Gastroesophageal sphincter (tissue), 4 donors: ENCODE results near the gene TBC1D23. TPM values are rescaled to one million over a fixed set of nuclear protein-coding genes. Genes with fewer than 3 reads are reported as not detected.

Source experiments
- ATAC-seq: fragments of 150-250 bp; one replicate; pipeline ENCODE4 v1.9.1; 2016; ENCODE audit warnings: mild to moderate bottlenecking, moderate library complexity
- H3K27ac ChIP-seq, 4 donors: fragments of 200-600 bp; sonication (generic) in 3 of 4; 1 replicate in 3 of 4; 2 replicates in 1 of 4; pipeline ENCODE4 v1.5.1; 2016 to 2019
- H3K27me3 ChIP-seq: fragments of 200-600 bp; sonication (generic); one replicate; pipeline ENCODE4 v1.5.1; 2019
- H3K36me3 ChIP-seq, 2 donors: fragments of 200-600 bp; sonication (generic); one replicate each; pipeline ENCODE4 v1.5.1; 2019; ENCODE audit warnings: control low read depth in 1 of 2
- H3K4me1 ChIP-seq, 3 donors: fragments of 200-600 bp; sonication (generic); 1 replicate in 2 of 3; 2 replicates in 1 of 3; pipeline ENCODE4 v1.5.1; 2016 to 2019; ENCODE audit warnings: control low read depth in 2 of 3
- H3K4me3 ChIP-seq, 2 donors: fragments of 200-600 bp; sonication (generic); one replicate each; pipeline ENCODE4 v1.5.1; 2019; ENCODE audit warnings: mild to moderate bottlenecking in 1 of 2, moderate library complexity in 1 of 2
- H3K9me3 ChIP-seq, 3 donors: fragments of 200-600 bp; sonication (generic); one replicate each; pipeline ENCODE4 v1.5.1; 2017 to 2019; ENCODE audit warnings: control low read depth in 2 of 3
- EP300 ChIP-seq: sonication (generic); formaldehyde crosslinking; IDR thresholded peaks from one replicate; pipeline ENCODE4 v1.6.1; 2017; ENCODE audit warnings: antibody characterized with exemption, mild to moderate bottlenecking
- POLR2A ChIP-seq, 2 donors: fragments of 450-650 bp; IDR thresholded peaks; one replicate each; pipeline ENCODE4 v1.6.1; 2017; ENCODE audit warnings: antibody characterized with exemption in 2 of 2, mild to moderate bottlenecking in 2 of 2, moderate library complexity in 1 of 2
- POLR2AphosphoS5 ChIP-seq: sonication (generic); formaldehyde crosslinking; IDR thresholded peaks from one replicate; pipeline ENCODE4 v1.6.1; 2017; ENCODE audit warnings: antibody characterized with exemption
- WGBS, 2 donors: methylation state at CpG; one replicate each; pipeline ENCODE4 v1.1.5; 2018; ENCODE audit warnings: low coverage in 1 of 2; 5-methylcytosine and 5-hydroxymethylcytosine counted together
- total RNA-seq, 4 donors: library from RNA; depleted of rRNA; stranded (reverse); fragments of >200 nt; gene quantifications; one replicate each; pipeline ENCODE4 v1.1.0, GENCODE V29; 2016
- TF ChIP-seq, protein P1 (sequence below), 4 experiments: fragments of 200-600 bp in 2 of 4; fragments of 450-650 bp in 2 of 4; sonication (generic) in 1 of 4; IDR thresholded peaks; one replicate each; pipeline ENCODE4 v1.5.1; 2017 to 2019; ENCODE audit warnings: antibody characterized with exemption in 4 of 4, mild to moderate bottlenecking in 2 of 4, moderate library complexity in 2 of 4

The TBC1D23 gene
- total RNA-seq, 4 donors from 2014 or later = 23.9 to 37.2 (median 34.0) TPM

GRCh38 chr3:100358413-100358812, 97.6 kb downstream of the TBC1D23 start:
- peaks cover 0 to 6% (median 0%) of the 10 kb centered on the region in 3 donors for H3K9me3 ChIP-seq
- no peak for TF ChIP-seq POLR2A (IDR thresholded peaks at IDR 0.05)
- TF ChIP-seq, protein P1, sequence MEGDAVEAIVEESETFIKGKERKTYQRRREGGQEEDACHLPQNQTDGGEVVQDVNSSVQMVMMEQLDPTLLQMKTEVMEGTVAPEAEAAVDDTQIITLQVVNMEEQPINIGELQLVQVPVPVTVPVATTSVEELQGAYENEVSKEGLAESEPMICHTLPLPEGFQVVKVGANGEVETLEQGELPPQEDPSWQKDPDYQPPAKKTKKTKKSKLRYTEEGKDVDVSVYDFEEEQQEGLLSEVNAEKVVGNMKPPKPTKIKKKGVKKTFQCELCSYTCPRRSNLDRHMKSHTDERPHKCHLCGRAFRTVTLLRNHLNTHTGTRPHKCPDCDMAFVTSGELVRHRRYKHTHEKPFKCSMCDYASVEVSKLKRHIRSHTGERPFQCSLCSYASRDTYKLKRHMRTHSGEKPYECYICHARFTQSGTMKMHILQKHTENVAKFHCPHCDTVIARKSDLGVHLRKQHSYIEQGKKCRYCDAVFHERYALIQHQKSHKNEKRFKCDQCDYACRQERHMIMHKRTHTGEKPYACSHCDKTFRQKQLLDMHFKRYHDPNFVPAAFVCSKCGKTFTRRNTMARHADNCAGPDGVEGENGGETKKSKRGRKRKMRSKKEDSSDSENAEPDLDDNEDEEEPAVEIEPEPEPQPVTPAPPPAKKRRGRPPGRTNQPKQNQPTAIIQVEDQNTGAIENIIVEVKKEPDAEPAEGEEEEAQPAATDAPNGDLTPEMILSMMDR (IDR thresholded peaks at IDR 0.05) = no peak
- no peak for TF ChIP-seq EP300
- TF ChIP-seq POLR2AphosphoS5 = no peak
- 83 to 100% methylated on average over 1 to 2 of the region's 2 CpGs for WGBS, 2 donors
- no peaks in the 10 kb centered on the region for H3K27me3 ChIP-seq
- no peaks in the 10 kb centered on the region for H3K4me1 ChIP-seq
- no peak overlapping the region for H3K4me3 ChIP-seq
- peaks cover 0 to 98% of the 10 kb centered on the region in 2 donors for H3K36me3 ChIP-seq
- no peak overlapping the region for H3K27ac ChIP-seq
- no peak for ATAC-seq

GRCh38 chr3:100359035-100359434, 98.2 kb downstream of the TBC1D23 start:
- Histone ChIP-seq H3K27ac (no peak overlapping the region), H3K9me3 (peaks cover 0 to 6% (median 0%) of the 10 kb centered on the region in 3 donors), H3K27me3 (no peaks in the 10 kb centered on the region), H3K4me3 (no peak overlapping the region), H3K36me3 (peaks cover 0 to 98% of the 10 kb centered on the region in 2 donors), H3K4me1 (no peaks in the 10 kb centered on the region)
- 94 to 100% methylated on average over 3 of the region's 3 CpGs for WGBS, 2 donors
- ATAC-seq = no peak
- TF ChIP-seq EP300 = no peak
- TF ChIP-seq, protein P1 (IDR thresholded peaks at IDR 0.05) = no peak

DNA sequence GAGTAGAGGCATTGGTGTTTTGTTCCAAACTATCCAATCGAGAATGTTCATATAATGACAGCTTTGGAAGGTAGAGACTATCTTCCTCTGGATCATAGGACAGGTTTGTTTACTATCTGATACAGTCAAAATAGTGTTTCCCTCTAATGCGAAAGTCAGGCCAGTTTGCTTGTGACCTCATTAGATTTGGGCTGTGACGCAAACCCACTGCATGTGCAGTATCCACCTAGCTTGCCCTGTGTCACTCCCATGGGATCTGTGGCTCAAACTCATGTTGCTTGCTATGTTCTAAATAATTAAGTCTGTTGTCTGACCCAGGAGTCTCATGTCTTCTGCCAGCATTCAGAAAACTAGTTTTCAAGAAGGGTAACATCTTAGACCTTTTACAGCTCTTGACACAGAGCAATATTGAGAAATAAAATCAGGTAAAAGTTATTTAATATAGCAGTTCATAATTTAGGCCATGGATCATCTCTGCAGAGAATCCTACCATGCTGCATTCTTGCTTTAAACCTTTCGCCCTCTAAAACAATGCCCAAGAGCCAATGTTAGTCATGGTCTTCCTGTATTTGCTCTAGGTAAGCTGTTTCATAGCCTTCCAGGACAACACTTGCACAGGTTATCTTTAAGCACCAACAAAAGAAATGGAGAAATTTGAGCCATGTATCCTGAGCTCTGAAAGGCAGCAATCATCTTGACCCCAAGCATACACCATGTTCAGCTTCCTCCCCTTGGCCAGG, 100.1 kb downstream of the TBC1D23 start:
- no peak overlapping the region for H3K4me3 ChIP-seq
- peaks cover 0 to 98% of the 10 kb centered on the region in 2 donors for H3K36me3 ChIP-seq
- no peak overlapping the region for H3K27ac ChIP-seq
- WGBS, 2 donors = 91 to 93% methylated on average over 4 of the region's 4 CpGs
- H3K4me1 ChIP-seq = no peaks in the 10 kb centered on the region
- H3K27me3 ChIP-seq = no peaks in the 10 kb centered on the region
- ATAC-seq = no peak
- no peak for TF ChIP-seq EP300
- TF ChIP-seq, protein P1 (IDR thresholded peaks at IDR 0.05) = no peak
- no peak for TF ChIP-seq POLR2A (IDR thresholded peaks at IDR 0.05)
- TF ChIP-seq POLR2AphosphoS5 = no peak
- peaks cover 0 to 6% (median 0%) of the 10 kb centered on the region in 3 donors for H3K9me3 ChIP-seq

GRCh38 chr3:100361897-100362296, 101.1 kb downstream of the TBC1D23 start:
- Histone ChIP-seq H3K27me3 (no peaks in the 10 kb centered on the region), H3K27ac (no peak overlapping the region), H3K36me3 (peaks cover 0 to 98% of the 10 kb centered on the region in 2 donors), H3K4me3 (no peak overlapping the region), H3K9me3 (peaks cover 0 to 6% (median 0%) of the 10 kb centered on the region in 3 donors), H3K4me1 (no peaks in the 10 kb centered on the region)
- ATAC-seq = no peak
- TF ChIP-seq, protein P1 (IDR thresholded peaks at IDR 0.05) = no peak
- no peak for TF ChIP-seq POLR2A (IDR thresholded peaks at IDR 0.05)
- TF ChIP-seq POLR2AphosphoS5 = no peak
- TF ChIP-seq EP300 = no peak
- WGBS, 2 donors = 50 to 62% methylated on average over 1 of the region's 1 CpG

GRCh38 chr3:100364421-100364820, 103.6 kb downstream of the TBC1D23 start:
- Histone ChIP-seq H3K36me3 (peaks cover 0 to 96% of the 10 kb centered on the region in 2 donors), H3K27ac (no peak overlapping the region), H3K4me1 (no peaks in the 10 kb centered on the region), H3K4me3 (no peak overlapping the region), H3K9me3 (peaks cover 0 to 6% (median 0%) of the 10 kb centered on the region in 3 donors), H3K27me3 (no peaks in the 10 kb centered on the region)
- WGBS, 2 donors = 93 to 100% methylated on average over 3 of the region's 3 CpGs
- TF ChIP-seq, protein P1 (IDR thresholded peaks at IDR 0.05) = no peak
- no peak for TF ChIP-seq POLR2A (IDR thresholded peaks at IDR 0.05)
- TF ChIP-seq EP300 = no peak
- no peak for TF ChIP-seq POLR2AphosphoS5
- no peak for ATAC-seq
